ENCODE data around the gene DYNLT2.
A peak's percentile ranks its signal among the peaks of the same experiment; 100 is the strongest.

Gene DYNLT2

GRCh38 chr6:169751242-169752073 lies at the start of gene DYNLT2, which contains the start of gene ERMARD:
DYNLT2 (minus strand) TSS chr6:169751572; CDS start chr6:169751458, 114 bp downstream.
ERMARD (plus strand) TSS chr6:169751622; CDS start chr6:169751658, 36 bp downstream.
- DNase-seq, result peak; percentile 96

- peak; percentile 84 for DNase-seq
Observed at GRCh38 chr6:169800668-169801395, 49.5 kb upstream of the DYNLT2 start.

- no peak for DNase-seq
Observed at GRCh38 chr6:169800116-169800667, 48.8 kb upstream of the DYNLT2 start.

- no peak for DNase-seq
Observed at GRCh38 chr6:169799474-169799926, 48.1 kb upstream of the DYNLT2 start.

- no peak for DNase-seq
Observed at GRCh38 chr6:169798764-169799473, 47.5 kb upstream of the DYNLT2 start.

- no peak for DNase-seq
Observed at GRCh38 chr6:169795196-169795595, 43.8 kb upstream of the DYNLT2 start.

- DNase-seq, result peak; percentile 67
Observed at GRCh38 chr6:169794317-169795055, 43.1 kb upstream of the DYNLT2 start.

GRCh38 chr6:169793408-169793807 lies 42.0 kb upstream of the DYNLT2 start:
- peak; percentile 76 for DNase-seq

- no peak for DNase-seq
Observed at GRCh38 chr6:169792306-169793015, 41.1 kb upstream of the DYNLT2 start.

- no peak for DNase-seq
Observed at GRCh38 chr6:169791721-169792131, 40.4 kb upstream of the DYNLT2 start.

- DNase-seq, result peak; percentile 74
Observed at GRCh38 chr6:169789944-169790927, 38.9 kb upstream of the DYNLT2 start.

- DNase-seq, result no peak
Observed at GRCh38 chr6:169789146-169789943, 38.0 kb upstream of the DYNLT2 start.

- no peak for DNase-seq
Observed at GRCh38 chr6:169788809-169789145, 37.4 kb upstream of the DYNLT2 start.

- DNase-seq, result no peak
Observed at GRCh38 chr6:169787797-169788196, 36.4 kb upstream of the DYNLT2 start.

- no peak for DNase-seq
Observed at GRCh38 chr6:169786349-169786748, 35.0 kb upstream of the DYNLT2 start.

- DNase-seq, result no peak
Observed at GRCh38 chr6:169785566-169785965, 34.2 kb upstream of the DYNLT2 start.

GRCh38 chr6:169784821-169785340 lies 33.5 kb upstream of the DYNLT2 start:
- no peak for DNase-seq

- DNase-seq, result no peak
Observed at GRCh38 chr6:169783971-169784820, 32.8 kb upstream of the DYNLT2 start.
